ENCODE measurements around the gene RAN.
A peak's percentile ranks its signal among the peaks of the same experiment; 100 is the strongest.
"Not testable (repeated sequence)": the region's sequence is repeated elsewhere in the genome, so short reads cannot be mapped to it uniquely, and the experiment has no call there.

RAN gene

DNA sequence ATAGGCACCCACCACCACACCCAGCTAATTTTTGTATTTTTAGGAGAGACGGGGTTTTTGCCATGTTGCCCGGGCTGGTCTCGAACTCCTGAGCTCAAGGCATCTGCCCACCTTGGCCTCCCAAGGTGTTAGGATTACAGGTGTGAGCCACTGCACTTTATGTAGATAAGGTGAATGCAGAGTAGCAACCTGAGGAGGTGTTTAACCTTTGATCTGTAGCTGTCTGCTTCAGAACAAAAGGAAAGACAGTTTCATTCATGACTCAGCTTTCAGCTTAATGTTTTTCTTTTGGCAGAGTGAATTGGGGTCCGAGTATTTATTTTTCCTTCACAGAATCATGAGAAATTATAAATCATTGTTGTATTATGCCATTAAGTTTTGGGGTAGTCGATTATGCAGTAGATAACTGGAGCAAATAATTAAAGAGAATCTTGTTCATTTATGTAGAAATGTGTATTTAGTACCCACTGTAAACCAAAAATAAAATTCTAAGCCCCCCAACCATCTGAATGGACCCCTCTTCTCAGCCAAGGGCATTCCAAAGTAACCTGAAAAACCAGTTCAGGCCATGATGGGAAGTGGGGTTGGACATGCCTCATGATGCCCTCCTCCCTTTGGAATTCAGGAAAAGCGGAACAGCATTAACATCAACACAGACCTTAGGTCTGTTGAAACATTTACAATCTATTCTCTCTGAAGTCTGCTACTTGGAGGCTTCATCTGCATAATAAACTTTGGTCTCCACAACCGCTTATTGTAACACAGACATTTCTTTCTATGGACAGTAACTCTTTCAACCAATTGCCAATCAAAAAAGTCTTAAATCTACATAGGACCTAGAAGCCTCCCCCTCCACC is 22.1 kb upstream of the RAN start:
- DNase-seq (ENCODE audit: low read depth): no peak

DNA sequence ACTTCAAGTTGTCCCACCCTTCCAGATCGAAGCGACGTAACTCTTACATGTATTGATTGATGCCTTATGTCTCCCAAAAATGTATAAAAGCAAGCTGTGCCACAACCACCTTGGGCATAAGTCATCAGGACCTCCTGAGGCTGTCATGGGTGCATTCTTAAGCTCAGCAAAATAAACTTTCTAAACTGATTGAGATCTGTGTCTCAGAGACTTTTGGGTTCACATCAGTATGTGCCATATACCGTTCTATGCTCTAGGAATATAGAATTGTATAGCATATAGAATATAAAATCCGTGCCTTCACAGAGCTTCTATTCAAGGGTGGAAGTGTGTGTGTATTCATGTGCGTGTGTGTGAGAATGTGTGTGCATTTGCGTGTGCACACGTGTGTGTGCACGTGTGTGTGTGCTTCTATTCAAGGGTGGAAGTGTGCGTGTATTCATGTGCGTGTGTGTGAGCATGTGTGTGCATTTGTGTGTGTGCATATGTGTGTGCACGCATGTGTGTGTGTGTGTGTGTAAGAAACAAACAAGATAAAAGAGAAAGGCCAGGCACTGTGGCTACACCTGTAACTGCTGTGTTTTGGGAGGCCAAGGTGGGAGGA is 21.3 kb upstream of the RAN start:
- DNase-seq (ENCODE audit: low read depth): no peak

DNA sequence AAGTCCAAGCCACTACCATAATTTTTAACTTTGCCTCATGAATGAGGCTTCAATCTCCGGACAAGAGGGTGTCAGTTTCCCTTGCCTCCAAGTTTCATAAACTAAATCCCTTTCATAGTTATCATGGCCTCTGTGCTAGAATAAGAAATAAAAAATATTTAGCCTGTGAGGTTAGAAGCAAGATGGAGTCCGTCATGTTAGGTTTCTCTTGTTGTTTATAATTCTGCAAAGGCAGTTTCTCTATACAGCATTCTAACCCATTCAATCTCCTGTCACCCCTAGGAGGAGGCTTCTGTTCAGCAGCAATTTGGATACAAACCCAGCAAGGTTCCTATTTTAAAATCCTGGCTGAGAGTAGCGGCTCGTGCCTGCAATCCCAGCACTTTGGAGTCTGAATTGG is 15.8 kb upstream of the RAN start:
- DNase-seq (ENCODE audit: low read depth): no peak

DNA sequence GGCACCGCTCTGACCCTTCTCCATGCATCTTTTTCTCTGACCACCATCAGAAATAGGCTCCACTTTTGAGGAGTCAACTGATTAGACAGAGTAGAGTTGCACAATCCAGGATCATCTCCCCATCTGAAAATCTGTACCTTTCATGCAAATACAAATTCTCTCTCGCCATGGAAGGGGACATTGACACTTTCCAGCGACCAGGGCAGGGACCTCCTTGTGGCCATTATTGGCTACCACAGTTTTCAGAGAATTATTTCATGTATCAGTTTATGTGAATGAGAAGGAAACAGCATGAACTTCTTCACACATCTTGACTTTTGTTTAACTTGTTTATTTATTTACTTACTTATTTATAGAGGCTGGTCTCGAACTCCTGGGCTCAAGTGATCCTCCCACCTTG is 13.8 kb upstream of the RAN start:
- DNase-seq (ENCODE audit: low read depth): no peak

DNA sequence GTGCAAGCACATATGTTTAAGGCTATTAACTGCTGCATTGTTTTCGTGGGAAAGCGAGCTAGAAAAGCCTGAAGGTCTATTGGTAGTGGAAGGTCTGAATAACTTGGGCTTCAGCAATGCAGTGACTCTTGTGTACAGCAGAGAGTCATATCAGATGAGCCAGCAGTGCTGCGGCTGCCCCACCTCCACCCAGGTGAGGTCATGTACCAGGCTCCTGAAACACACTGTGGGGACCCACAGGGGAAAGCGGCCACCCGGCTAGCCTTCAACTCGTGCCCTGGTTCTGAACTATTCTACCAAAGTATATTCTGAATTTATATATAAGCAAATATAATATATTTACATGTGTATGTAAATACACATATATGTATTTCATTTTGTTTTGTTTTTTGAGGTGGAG is 12.7 kb upstream of the RAN start:
- no peak for DNase-seq (ENCODE audit: low read depth)

DNA sequence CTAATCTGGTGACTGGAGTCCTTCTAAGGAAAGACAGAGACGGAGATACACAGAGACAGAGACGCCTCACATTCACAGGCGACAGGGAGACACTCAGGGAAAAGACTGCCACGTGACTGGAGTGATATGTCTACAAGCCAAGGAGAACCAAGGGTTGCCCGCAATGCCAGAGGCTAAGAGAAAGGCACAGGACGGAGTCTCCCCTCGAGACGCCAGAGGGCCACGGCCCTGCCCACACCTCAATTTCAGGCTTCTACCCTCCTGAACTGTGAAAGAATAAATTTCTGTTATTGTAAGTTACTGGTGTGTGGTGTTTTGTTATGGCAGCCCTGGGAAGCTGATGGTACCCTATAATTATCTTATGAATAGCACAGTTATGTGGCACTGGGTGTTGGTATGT is 11.6 kb upstream of the RAN start:
- DNase-seq (ENCODE audit: low read depth): no peak

DNA sequence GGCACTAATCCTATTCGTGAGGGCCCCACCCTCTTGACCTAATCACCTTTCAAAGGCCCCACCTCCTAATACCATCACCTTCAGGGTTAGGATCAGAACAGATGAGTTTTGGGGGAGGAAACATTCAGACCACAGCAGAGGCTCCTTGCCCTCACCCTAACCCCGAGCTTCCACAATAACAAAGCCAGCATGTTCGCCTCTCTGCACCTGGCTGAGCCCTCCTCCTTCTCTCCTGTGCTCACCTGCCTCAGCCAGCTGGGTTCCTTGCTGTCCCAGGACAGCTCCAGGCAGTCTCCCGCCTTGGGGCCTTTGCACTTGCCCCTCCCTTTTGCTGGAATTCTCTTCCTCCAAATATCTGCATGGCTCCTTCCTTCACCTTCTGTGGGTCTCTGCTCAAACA is 9.7 kb upstream of the RAN start:
- no peak for DNase-seq (ENCODE audit: low read depth)

DNA sequence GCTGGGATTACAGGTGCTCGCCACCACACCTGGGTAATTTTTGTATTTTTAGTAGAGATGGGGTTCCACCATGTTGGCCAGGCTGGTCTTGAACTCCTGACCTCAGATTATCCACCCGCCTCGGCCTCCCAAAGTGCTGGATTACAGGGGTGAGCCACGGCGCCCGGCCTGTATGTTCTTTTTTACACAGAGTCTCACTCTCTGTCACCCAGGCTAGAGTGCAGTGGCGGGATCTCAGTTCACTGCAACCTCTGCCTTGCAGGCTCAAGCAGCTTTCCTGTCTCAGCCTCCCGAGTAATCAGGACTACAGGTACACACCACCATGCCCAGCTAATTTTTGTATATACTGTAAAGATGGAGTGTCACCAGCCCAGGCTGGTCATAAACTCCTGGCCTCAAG is 9.1 kb upstream of the RAN start:
- not testable (repeated sequence) for DNase-seq (ENCODE audit: low read depth)

DNA sequence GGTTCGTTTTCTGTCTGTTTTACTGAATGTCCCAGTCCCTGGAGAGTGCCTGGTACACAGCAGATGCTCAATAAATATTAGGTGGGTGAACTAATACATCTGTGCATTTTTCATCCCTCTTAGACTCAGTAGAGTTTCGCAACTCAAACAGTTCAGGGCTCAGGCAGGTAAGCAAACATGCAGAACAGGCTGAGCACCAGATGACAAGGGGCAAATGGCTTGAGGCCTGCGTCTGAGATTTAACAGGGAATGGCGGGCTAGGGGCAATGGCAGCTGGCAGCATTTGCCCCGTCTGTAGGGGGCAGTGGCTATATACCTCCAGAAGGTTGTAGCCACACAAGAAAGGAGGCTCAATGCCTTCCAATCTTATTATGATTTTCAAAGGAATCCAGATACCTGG is 8.6 kb upstream of the RAN start:
- DNase-seq (ENCODE audit: low read depth): no peak

DNA sequence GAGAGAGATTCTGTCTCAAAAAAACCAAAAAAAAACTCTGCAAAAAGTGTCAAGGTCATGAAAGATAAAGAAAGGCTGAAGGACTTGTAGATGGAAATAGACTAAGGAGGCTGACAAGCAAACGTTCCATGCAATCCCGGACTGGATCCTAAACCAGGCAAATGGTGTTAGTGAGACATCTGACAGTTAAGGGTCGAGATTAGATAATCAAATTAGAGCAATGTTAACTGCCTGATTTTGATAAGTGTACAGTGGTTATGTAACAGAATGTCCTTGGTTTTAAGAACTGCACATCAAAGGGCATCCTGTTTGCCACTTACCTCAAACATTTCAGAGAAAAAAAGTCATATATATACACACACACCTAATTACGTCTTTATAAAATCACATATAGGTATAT is 3.5 kb upstream of the RAN start:
- no peak for DNase-seq (ENCODE audit: low read depth)

DNA sequence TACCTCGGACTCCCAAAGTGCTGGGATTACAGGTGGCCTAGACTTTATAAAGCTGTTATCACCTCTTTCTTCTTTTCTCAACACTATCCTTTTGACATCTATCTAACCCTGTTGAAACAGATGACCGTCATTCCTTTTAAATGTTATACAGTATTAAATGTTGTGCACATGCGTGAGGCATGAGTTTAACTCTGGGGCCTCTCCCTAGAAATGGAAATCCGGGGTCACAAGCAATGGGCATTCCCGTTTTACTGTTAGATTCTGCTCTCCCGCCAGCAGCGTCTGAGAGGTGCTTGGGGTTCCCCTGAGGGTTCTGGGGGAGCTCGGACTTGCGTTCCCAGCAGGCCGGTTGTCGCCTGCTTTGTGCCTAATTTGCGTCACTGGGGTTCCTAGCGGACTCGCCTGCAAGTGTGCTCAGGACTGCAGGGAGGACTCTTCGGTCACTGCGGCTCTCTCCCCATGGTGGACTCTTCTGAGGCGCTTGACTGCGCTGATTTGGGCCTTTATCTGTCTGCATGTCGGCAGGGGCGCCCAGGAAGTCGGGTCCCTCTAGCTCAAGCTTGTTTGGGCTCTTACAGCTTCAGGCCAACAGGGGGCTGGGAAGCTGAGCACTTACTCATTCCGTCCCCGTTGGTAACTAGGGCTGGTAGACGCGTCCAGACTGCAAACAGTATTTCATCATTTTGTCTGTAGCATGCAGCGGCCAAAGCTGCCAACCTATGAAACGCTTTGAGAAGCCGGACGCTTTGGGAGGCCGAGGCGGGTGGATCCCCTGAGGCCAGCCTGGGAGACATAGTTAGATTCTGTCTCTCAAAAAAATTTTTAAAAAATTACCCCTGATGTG is 1.2 kb upstream of the RAN start:
- peak; percentile 87 for DNase-seq (ENCODE audit: low read depth)

DNA sequence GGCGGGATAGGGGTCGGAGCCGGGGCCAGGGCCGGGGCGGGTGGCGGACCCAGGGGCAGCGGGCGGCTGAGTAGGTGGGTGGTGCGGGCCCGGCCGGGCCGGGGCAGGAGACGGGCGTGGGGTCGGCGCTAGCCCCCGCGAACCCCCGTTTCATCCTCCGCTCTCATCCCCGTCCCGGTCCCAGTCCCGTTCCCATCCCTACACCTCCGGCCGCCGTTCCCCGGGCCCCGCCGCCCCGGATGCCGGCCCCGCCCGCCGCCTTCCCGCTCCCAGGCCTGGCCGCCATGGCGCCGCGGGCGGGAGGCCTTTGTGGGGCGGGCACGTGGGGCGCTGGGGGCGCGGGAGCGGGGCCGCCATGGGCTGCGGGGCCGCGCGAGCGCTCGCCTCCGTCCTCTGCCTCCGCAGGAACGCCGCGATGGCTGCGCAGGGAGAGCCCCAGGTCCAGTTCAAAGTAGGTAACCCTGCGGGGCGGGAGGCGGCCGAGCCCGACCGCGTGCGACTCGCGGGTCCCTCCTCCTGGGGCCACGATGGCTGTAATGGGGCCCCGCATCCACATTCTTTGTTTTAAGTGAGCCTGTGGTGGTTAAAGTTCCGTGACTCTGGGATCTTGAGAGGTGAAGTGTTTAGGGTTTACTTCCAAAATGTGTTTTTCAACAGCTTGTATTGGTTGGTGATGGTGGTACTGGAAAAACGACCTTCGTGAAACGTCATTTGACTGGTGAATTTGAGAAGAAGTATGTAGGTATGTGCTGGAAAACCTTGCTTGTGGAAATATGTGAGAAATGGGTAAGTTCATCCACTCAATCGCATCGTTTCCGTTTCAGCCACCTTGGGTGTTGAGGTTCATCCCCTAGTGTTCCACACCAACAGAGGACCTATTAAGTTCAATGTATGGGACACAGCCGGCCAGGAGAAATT is 572 bp downstream of the RAN start:
- DNase-seq (ENCODE audit: low read depth): peak; percentile 13

DNA sequence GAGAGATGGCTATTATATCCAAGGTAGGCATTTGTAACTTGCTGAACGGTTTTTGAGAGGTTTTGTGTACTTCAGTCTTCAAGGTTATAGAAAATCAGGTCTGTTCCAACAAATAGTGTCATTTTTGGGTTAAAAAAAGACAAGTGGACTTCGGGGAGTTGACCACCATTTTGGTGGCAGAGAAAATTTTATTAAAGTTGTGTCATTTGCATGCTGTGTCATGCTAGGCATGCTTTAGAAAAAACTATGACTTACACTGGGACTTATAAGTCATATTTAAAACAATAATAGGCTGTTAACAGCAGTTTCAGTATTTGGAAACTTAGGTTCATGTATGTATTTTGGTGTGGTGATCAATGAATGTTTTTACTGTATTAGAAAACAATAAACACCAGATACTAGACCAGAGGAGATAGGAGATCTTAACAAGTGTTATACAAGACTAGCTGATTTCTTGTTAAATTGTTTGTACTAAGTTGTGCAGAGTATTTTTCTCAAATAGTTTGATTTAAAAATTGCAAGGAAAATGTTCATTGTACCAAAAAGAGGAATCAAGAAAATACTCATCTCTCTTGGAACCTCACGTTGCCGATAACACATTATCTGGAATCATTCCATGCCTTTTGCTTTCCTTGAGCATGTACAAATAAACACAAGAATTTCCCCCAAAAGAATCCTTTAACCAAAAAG is 1.4 kb downstream of the RAN start:
- no peak for DNase-seq (ENCODE audit: low read depth)

DNA sequence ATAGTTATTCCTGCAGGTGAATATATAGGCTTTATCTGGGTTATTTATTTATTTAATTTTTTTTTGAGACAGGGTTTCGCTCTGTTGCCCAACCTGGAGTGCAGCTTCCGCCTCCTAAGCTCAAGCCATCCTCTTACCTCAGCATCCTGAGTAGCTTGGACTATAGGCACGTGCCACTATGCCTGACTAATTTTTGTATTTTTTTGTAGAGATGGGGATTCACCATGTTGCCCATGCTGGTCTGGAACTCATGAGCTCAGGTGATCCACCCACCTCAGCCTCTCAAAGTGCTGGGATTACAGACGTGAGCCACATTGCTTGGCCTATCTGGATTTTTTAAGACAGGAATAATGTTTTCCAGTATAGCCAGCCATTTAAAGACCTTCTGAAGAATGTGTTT is 2.0 kb downstream of the RAN start:
- no peak for DNase-seq (ENCODE audit: low read depth)

DNA sequence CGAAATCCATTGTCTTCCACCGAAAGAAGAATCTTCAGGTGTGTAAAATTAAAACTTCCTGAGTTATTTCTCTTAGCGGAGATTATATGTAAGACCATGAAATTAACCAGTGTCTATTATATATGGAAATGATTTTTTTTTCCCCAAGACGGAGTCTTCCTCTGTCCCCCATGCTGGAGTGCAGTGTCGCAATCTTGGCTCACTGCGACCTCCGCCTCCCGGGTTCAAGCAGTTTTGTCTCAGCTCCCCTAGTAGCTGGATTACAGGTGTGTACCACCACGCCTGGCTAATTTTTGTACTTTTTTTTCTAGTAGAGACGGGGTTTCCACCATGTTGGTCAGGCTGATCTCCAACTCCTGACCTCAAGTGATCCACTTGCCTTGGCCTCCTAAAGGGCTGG is 2.8 kb downstream of the RAN start:
- DNase-seq (ENCODE audit: low read depth): no peak

DNA sequence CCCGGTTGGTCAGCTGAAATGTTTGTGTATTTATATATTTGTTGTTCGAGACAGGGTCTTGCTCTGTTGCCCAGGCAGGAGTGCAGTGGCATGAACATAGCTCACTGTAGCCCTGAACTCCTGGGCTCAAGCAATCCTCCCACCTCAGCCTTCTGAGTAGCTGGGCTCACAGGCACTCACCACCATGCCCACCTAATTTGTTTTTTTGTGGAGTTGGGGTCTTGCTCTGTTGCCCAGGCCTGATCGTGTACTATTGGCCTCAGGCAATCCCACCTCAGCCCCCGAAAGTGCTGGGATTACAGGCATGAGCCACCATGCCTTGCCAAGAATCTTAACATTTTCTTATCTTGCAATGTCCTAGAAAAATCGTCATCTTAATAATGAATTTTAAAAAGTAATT is 3.3 kb downstream of the RAN start:
- DNase-seq (ENCODE audit: low read depth): no peak

DNA sequence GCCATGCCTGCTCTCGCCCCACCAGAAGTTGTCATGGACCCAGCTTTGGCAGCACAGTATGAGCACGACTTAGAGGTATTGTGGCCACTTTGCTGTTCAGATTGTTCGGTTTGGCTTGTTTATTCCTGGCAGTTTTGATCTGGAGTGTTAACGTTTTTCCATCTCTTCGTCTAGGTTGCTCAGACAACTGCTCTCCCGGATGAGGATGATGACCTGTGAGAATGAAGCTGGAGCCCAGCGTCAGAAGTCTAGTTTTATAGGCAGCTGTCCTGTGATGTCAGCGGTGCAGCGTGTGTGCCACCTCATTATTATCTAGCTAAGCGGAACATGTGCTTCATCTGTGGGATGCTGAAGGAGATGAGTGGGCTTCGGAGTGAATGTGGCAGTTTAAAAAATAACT is 3.8 kb downstream of the RAN start:
- not testable (repeated sequence) for DNase-seq (ENCODE audit: low read depth)

DNA sequence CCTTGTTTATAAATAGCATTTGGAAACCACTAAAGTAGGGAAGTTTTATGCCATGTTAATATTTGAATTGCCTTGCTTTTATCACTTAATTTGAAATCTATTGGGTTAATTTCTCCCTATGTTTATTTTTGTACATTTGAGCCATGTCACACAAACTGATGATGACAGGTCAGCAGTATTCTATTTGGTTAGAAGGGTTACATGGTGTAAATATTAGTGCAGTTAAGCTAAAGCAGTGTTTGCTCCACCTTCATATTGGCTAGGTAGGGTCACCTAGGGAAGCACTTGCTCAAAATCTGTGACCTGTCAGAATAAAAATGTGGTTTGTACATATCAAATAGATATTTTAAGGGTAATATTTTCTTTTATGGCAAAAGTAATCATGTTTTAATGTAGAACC is 4.4 kb downstream of the RAN start:
- no peak for DNase-seq (ENCODE audit: low read depth)

DNA sequence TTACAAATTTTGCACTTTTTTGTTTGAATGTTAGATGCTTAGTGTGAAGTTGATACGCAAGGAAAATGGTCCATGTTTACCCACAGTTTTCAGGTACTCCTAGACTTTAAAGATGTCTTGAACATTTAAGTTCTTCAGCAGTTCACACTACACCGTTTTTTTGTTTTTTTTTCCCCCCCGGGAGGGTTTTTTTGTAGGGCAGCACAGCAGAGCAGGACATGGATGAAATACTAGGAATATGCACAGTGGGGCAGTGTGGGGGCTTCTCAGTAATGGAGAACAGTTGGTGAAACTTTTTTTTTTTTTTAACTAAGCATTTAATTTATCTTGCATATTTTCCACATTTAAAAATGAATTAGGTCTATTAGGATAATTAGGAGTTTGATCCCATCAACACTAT is 4.9 kb downstream of the RAN start:
- no peak for DNase-seq (ENCODE audit: low read depth)

DNA sequence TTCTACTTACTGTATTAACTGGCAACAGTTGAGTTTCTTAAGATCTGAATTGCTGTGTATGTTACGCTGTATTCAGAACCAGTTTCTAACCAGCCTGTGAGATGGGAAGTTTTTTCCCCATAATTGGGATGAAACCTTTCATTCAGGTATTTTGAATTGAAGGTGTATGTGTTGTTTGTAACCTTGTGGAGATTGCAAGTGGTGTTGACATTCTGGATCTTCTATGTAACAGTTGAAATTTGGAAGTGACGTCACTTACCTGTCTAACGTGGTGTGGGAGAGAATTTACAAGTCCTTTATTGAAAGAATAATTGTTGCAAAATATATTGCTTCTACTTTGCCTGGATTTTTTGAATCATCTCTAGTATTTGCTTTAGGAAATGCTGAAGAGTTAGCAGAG is 5.5 kb downstream of the RAN start:
- no peak for DNase-seq (ENCODE audit: low read depth)
